CD4-positive, alpha-beta memory T cell (primary cell): ENCODE results near the gene SLC4A11. TPM values are rescaled to one million over a fixed set of nuclear protein-coding genes. Genes with fewer than 3 reads are reported as not detected.
A peak's percentile ranks its signal among the peaks of the same experiment; 100 is the strongest.

Source experiments
- CTCF ChIA-PET: fragments of 350-600 bp; sonication (Branson Sonifier 250); formaldehyde crosslinking; loops from one replicate; lab custom pipeline; 2021; ENCODE audit warnings: inconsistent platforms; ENCODE audit not compliant: partially characterized antibody; lab: Charles Lee
- POLR2A ChIA-PET: fragments of 350-600 bp; sonication (Branson Sonifier 250); formaldehyde crosslinking; loops from one replicate; lab custom pipeline; 2021; ENCODE audit not compliant: partially characterized antibody; lab: Charles Lee
- DNase-seq, 5 donors: peaks; one replicate each; pipeline versions ENCODE4 v3.0.0 to v3.0.0-alpha.2; 2020 to 2022; ENCODE audit warnings: mixed read lengths in 1 of 5
- H3K27ac ChIP-seq: one replicate; pipeline ENCODE4 v1.7.0; 2013; ENCODE audit warnings: low read depth, low read length
- H3K27me3 ChIP-seq: 2 replicates; pipeline ENCODE4 v1.7.0; 2013; ENCODE audit warnings: mild to moderate bottlenecking, low read length, moderate library complexity; ENCODE audit not compliant: insufficient read depth
- H3K36me3 ChIP-seq: 2 replicates; pipeline ENCODE4 v1.7.0; 2013; ENCODE audit warnings: mild to moderate bottlenecking, low read length, moderate library complexity; ENCODE audit not compliant: insufficient read depth
- H3K4me1 ChIP-seq: 2 replicates; pipeline ENCODE4 v1.7.0; 2013; ENCODE audit warnings: mild to moderate bottlenecking, low read length, moderate library complexity; ENCODE audit not compliant: insufficient read depth
- H3K4me3 ChIP-seq, 2 donors: one replicate each; pipeline ENCODE4 v1.7.0; 2013; ENCODE audit warnings: low read length in 2 of 2, mild to moderate bottlenecking in 1 of 2
- H3K9me3 ChIP-seq, 2 donors: one replicate each; pipeline ENCODE4 v1.7.0; 2013; ENCODE audit warnings: low read length in 2 of 2, control low read depth in 1 of 2; ENCODE audit not compliant: control insufficient read depth in 1 of 2
- H3K27ac Mint-ChIP-seq, 7 donors: one replicate each; pipeline ENCODE4 v1.8.0; 2020 to 2021; ENCODE audit warnings: mixed read lengths in 7 of 7, mild to moderate bottlenecking in 6 of 7, inconsistent platforms in 3 of 7, moderate library complexity in 3 of 7
- H3K27me3 Mint-ChIP-seq, 2 donors: one replicate each; pipeline ENCODE4 v1.8.0; 2020 to 2021; ENCODE audit warnings: mixed read lengths in 2 of 2
- H3K36me3 Mint-ChIP-seq, 2 donors: one replicate each; pipeline ENCODE4 v1.8.0; 2020 to 2021; ENCODE audit warnings: mixed read lengths in 2 of 2, inconsistent platforms in 1 of 2, mild to moderate bottlenecking in 1 of 2
- H3K4me1 Mint-ChIP-seq, 4 donors: one replicate each; pipeline ENCODE4 v1.8.0; 2020 to 2021; ENCODE audit warnings: mixed read lengths in 4 of 4, mild to moderate bottlenecking in 1 of 4
- H3K4me3 Mint-ChIP-seq, 8 donors: one replicate each; pipeline ENCODE4 v1.8.0; 2020 to 2021; ENCODE audit warnings: mixed read lengths in 8 of 8, mild to moderate bottlenecking in 7 of 8, moderate library complexity in 6 of 8, inconsistent platforms in 3 of 8
- H3K9me3 Mint-ChIP-seq, 8 donors: one replicate each; pipeline ENCODE4 v1.8.0; 2020 to 2021; ENCODE audit warnings: mixed read lengths in 8 of 8, mild to moderate bottlenecking in 5 of 8, inconsistent platforms in 3 of 8, moderate library complexity in 1 of 8
- intact Hi-C: fragments of 100-400 bp; cut with micrococcal nuclease; formaldehyde crosslinking; loops from one replicate; pipeline ENCODE4 v1.15.1; 2023
- polyA plus RNA-seq, 2 donors: library from polyadenylated mRNA; unstranded; fragments of 300-500 nt; fragmentation: Illumina TruSeq; gene quantifications; one replicate each; pipeline ENCODE4 v1.2.3, GENCODE V29; 2021
- total RNA-seq, 2 experiments: library from RNA; stranded (reverse); gene quantifications; one replicate each; pipeline ENCODE4 v1.2.3, GENCODE V29; 2021

SLC4A11 gene
- total and polyA plus RNA-seq, 4 experiments from 2014 or later = 0.35 to 0.83 (median 0.37) TPM; not detected in 1

DNA sequence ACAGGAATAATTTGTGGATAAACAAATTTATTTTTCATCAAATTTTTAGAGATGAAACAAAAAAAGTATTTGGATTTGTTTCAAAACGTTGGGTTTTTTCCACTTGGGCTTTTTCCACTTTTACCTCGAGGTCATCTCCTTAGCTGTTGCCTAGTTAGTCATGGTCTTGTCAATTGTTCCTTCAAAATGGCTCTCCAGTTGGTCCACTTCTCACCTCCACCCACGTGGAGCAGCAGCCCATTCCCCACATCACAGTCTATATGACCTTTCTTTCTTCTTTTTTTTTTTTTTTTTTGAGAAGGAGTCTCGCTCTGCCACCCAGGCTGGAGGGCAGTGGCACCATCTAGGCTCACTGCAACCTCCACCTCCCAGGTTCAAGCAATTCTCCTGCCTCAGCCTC is 6.7 kb upstream of the SLC4A11 start:
- peak overlapping the region in 1 of 7 donors; percentile 7 for H3K27ac Mint-ChIP-seq
- H3K9me3 ChIP-seq = no peaks in the 10 kb centered on the region
- H3K36me3 Mint-ChIP-seq = no peaks in the 10 kb centered on the region
- H3K36me3 ChIP-seq = no peaks in the 10 kb centered on the region
- H3K9me3 Mint-ChIP-seq = no peaks in the 10 kb centered on the region
- H3K27me3 Mint-ChIP-seq = peaks cover 4 to 27% of the 10 kb centered on the region in 2 donors
- H3K4me3 ChIP-seq = no peak overlapping the region
- H3K4me3 Mint-ChIP-seq = no peak overlapping the region
- ChIA-PET CTCF (interaction anchor here (0.9 to 1.7 kb wide), 2 partner anchors 18 to 27 kb away, joined by 3 to 5 read pairs; no protein-coding TSS in a partner anchor), POLR2A (no interaction called here)
- peaks cover 0 to 11% (median under 1%) of the 10 kb centered on the region in 4 donors for H3K4me1 Mint-ChIP-seq
- H3K27ac ChIP-seq = no peak overlapping the region
- intact Hi-C loops = no loop called here
- no peak for DNase-seq
- H3K27me3 ChIP-seq = peaks cover 7% of the 10 kb centered on the region
- H3K4me1 ChIP-seq = peaks cover 10% of the 10 kb centered on the region

DNA sequence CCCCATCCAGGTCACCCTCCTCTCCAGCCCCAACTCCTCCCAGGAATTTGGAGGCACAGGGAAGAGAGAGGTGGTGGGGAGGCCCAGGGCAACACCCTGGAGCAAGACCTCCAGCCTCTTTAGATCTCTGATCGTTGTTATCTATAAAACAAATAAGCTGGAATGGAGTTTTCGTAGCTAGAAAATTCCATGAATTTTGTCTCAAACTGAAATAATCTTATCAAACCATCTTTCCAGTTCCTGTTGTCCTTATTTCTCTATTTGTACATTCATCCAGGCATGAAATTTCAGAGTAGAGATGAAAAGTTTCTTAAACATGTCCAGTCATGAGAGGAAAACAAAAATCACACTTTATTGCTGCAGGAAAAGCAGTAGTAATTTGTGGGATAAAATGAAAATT is 6.2 kb upstream of the SLC4A11 start:
- Histone ChIP-seq H3K27ac (no peak overlapping the region), H3K4me1 (peaks cover 11% of the 10 kb centered on the region), H3K36me3 (no peaks in the 10 kb centered on the region), H3K27me3 (peaks cover 12% of the 10 kb centered on the region), H3K9me3 (no peaks in the 10 kb centered on the region), H3K4me3 (no peak overlapping the region)
- Mint-ChIP-seq H3K9me3 (no peaks in the 10 kb centered on the region), H3K27me3 (peaks cover 4 to 28% of the 10 kb centered on the region in 2 donors), H3K27ac (no peak overlapping the region), H3K4me3 (no peak overlapping the region), H3K4me1 (peaks cover 0 to 11% (median 1%) of the 10 kb centered on the region in 4 donors), H3K36me3 (no peaks in the 10 kb centered on the region)
- ChIA-PET POLR2A (no interaction called here), CTCF (interaction anchor here (0.9 to 1.7 kb wide), 2 partner anchors 19 to 26 kb away, joined by 3 to 5 read pairs; no protein-coding TSS in a partner anchor)
- DNase-seq = no peak
- intact Hi-C loops = no loop called here

DNA sequence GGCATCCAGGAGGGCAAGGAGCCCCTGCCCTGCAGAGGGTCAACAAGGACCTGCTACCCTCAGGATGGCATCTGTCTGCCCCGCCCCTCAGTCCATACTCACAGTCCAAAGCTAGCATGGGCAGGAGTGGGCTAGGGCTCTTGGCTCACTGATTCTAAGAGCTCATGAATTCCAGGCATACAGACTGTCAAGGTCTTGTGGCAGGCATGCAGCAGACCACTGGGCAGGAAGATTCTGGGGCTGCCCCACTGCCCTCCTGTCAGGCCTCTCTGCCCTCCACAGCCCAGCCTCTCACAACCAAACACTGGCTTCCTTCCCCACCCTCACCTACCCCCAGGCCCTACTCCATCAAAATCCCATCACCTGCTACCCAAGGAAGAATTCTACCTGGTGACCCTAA is 5.6 kb upstream of the SLC4A11 start:
- Mint-ChIP-seq H3K9me3 (no peaks in the 10 kb centered on the region), H3K4me1 (peaks cover 2 to 16% (median 6%) of the 10 kb centered on the region in 4 donors), H3K27me3 (peaks cover 5 to 33% of the 10 kb centered on the region in 2 donors), H3K27ac (no peak overlapping the region), H3K4me3 (no peak overlapping the region), H3K36me3 (peaks cover 0 to 2% of the 10 kb centered on the region in 2 donors)
- Histone ChIP-seq H3K36me3 (no peaks in the 10 kb centered on the region), H3K4me3 (no peak overlapping the region), H3K4me1 (peaks cover 16% of the 10 kb centered on the region), H3K27me3 (peaks cover 16% of the 10 kb centered on the region), H3K27ac (no peak overlapping the region), H3K9me3 (no peaks in the 10 kb centered on the region)
- ChIA-PET CTCF (interaction anchor here (1.1 kb wide), 1 partner anchor 26 kb away, joined by 3 read pairs; no protein-coding TSS in a partner anchor), POLR2A (no interaction called here)
- DNase-seq = no peak
- intact Hi-C loops = no loop called here

DNA sequence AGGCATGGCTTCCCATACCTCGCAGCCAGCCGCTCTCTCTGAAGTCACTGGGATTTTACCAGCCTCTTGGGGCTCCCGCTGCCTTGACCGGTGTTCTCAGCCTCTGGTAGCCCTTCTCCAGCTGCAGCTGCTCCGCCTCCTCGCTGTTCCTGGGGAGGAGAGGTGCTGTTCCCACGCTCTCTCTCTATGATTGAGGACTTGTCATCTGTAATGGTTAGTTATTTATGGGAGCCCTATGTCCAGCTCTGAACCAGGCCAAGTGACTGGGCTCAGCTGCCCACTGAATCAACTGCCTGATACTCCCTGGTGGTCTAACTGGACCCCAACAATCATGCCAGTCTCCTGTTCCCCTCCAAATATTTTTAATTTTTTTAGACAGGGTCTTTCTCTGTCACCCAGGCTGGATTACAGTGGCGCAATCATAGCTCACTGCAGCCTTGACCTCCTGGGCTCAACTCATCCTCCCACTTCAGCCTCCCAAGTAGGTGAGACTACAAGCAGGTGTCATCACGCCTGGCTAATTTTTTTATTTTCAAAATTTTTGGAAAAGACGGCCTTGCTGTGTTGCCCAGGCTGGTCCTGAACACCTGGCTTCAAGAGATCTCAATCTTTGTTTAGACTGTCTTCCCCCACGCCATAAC is 4.8 kb upstream of the SLC4A11 start:
- peak overlapping the region in 1 of 7 donors; percentile 17 for H3K27ac Mint-ChIP-seq

DNA sequence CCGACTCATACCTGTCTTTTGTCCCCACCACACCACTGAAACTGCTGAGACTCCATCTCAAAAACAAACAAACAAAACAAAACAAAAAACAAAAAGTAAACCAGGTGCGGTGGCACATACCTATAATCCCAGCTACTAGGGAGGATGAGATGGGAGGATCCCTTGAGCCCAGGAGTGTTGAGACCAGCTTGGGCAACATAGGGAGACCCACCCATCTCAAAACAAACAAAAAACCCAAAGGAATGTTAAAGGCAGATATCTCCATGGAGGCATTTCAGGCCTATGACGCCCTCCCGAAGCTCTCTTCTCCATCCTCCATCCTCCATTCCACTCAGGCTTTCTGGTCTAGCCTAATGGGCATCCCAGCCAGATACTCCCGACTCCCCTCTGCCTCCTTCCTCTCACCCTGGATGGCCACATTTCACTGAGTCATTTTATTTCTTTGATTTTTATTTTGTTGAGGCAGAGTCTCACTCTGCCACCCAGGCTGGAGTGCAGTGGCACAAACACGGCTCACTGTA is 3.2 kb upstream of the SLC4A11 start:
- peaks cover 7 to 29% of the 10 kb centered on the region in 2 donors for H3K27me3 Mint-ChIP-seq
- no peak overlapping the region for H3K27ac Mint-ChIP-seq
- no peak for DNase-seq
- POLR2A ChIA-PET = interaction anchor here (0.8 kb wide), 1 partner anchor 24 kb away, joined by 3 read pairs; no protein-coding TSS in a partner anchor
- peaks cover 14% of the 10 kb centered on the region for H3K4me1 ChIP-seq
- H3K9me3 ChIP-seq = no peaks in the 10 kb centered on the region
- peaks cover 0 to 2% of the 10 kb centered on the region in 2 donors for H3K36me3 Mint-ChIP-seq
- no peaks in the 10 kb centered on the region for H3K36me3 ChIP-seq
- H3K4me3 Mint-ChIP-seq = peak overlapping the region in 1 of 8 donors; percentile 63
- intact Hi-C loops = no loop called here
- no peaks in the 10 kb centered on the region for H3K9me3 Mint-ChIP-seq
- no peak overlapping the region for H3K27ac ChIP-seq
- CTCF ChIA-PET = no interaction called here
- H3K4me3 ChIP-seq = no peak overlapping the region
- peaks cover 16% of the 10 kb centered on the region for H3K27me3 ChIP-seq
- H3K4me1 Mint-ChIP-seq = peaks cover 2 to 18% (median 8%) of the 10 kb centered on the region in 4 donors

More for the DNA sequence above, 4.8 kb upstream of the SLC4A11 start:
- Mint-ChIP-seq H3K4me3 (no peak overlapping the region), H3K27me3 (peaks cover 6 to 35% of the 10 kb centered on the region in 2 donors), H3K36me3 (peaks cover 0 to 2% of the 10 kb centered on the region in 2 donors), H3K4me1 (peaks cover 2 to 17% (median 8%) of the 10 kb centered on the region in 4 donors), H3K9me3 (no peaks in the 10 kb centered on the region)
- Histone ChIP-seq H3K36me3 (no peaks in the 10 kb centered on the region), H3K4me3 (no peak overlapping the region), H3K27ac (no peak overlapping the region), H3K9me3 (no peaks in the 10 kb centered on the region), H3K27me3 (peaks cover 15% of the 10 kb centered on the region), H3K4me1 (peaks cover 13% of the 10 kb centered on the region)
- POLR2A ChIA-PET = no interaction called here
- intact Hi-C loops = no loop called here
- DNase-seq = no peak
- CTCF ChIA-PET = interaction anchor here (1.1 kb wide), 1 partner anchor 25 kb away, joined by 3 read pairs; no protein-coding TSS in a partner anchor

DNA sequence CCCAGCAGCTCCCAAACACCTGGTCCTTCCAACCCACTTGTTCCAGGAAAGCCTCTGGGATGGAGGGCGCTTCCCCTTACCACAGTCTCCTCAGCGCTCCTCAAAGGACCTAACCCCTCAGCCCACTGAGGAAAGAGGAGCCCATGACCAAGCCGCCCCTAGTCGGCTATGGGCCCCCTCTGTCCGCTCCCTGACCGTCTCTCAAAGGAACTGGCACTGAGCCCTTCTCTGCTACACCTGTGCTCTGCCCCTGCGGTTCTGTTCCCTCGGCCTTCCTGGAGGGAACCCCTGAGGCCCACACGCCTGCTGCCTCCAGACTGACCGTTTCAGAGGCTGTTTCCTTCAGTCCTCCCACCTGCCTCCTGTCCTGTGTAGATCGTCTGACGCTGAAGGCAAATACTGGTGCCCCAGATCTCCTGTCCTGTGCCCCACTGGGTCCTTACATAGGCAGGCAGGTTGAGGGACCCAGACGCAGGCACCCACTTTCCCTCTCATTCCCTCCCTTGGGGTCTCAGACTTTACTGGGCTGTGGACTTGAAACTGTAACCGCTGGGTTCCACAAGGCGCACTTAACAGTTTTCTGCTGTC is 1.9 kb upstream of the SLC4A11 start:
- peak overlapping the region; percentile 27 to 81 (median 61) for H3K4me3 Mint-ChIP-seq
- Histone ChIP-seq H3K4me3 (no peak overlapping the region), H3K9me3 (no peaks in the 10 kb centered on the region), H3K4me1 (peaks cover 14% of the 10 kb centered on the region), H3K27ac (no peak overlapping the region), H3K27me3 (peaks cover 25% of the 10 kb centered on the region), H3K36me3 (no peaks in the 10 kb centered on the region)
- ChIA-PET POLR2A (no interaction called here), CTCF (interaction anchor here (1.9 kb wide), 1 partner anchor 22 kb away, joined by 8 read pairs; no protein-coding TSS in a partner anchor)
- H3K9me3 Mint-ChIP-seq = no peaks in the 10 kb centered on the region
- intact Hi-C loops = no loop called here
- H3K36me3 Mint-ChIP-seq = peaks cover 0 to 2% of the 10 kb centered on the region in 2 donors
- no peak for DNase-seq
- peaks cover 13 to 38% of the 10 kb centered on the region in 2 donors for H3K27me3 Mint-ChIP-seq
- peak overlapping the region in 1 of 7 donors; percentile 75 for H3K27ac Mint-ChIP-seq
- H3K4me1 Mint-ChIP-seq = peaks cover 2 to 23% (median 9%) of the 10 kb centered on the region in 4 donors
